ENCODE results near the gene BMPR1B.

The BMPR1B gene

DNA sequence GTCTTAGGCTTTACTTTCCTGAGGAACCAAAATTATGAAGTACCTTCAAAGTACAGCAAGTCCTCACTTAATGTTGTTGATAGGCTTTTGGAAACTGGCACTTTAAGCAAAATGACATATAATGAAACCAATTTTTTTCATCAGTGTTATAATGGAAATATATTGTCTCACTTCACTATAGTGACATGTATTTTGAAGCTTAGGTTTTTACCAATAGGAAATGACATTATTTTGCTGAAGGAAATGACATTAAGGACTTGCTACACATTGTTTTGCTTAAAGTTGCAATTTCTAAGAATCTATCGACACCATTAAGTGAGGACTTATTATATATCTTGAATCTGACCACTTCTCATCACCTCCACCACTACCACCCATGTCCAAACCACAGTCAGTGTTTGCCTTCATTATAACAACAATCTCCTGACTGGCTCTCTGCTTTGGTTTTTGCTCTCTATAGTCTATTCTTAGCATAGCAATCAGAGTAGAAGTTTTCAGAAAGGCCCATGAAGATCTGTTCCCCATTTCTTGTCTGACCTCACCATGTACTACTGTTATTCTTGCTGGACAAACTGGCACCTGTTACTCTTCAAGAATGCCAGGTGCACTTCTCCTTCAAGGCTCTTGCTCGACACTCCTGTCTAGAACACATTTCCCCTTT, 311.2 kb downstream of the BMPR1B start:
- peaks cover 0 to 8% of the 10 kb centered on the region in 2 donors for H3K4me1 ChIP-seq (ENCODE audit: control insufficient read depth in 1 of 2, insufficient read depth in 2 of 2, low read length in 2 of 2)
- H3K9me3 ChIP-seq (ENCODE audit: control insufficient read depth in 1 of 2, low read length in 2 of 2), result no peaks in the 10 kb centered on the region
- no peak overlapping the region for H3K27ac ChIP-seq (ENCODE audit: low read length)
- no peak overlapping the region for H3K4me3 ChIP-seq (ENCODE audit: low read depth in 1 of 2, low read length in 2 of 2)
- no peaks in the 10 kb centered on the region for H3K27me3 ChIP-seq (ENCODE audit: low read depth, low read length)
- H3K36me3 ChIP-seq (ENCODE audit: control insufficient read depth in 1 of 2, insufficient read depth in 2 of 2, low read length in 2 of 2), result no peaks in the 10 kb centered on the region

DNA sequence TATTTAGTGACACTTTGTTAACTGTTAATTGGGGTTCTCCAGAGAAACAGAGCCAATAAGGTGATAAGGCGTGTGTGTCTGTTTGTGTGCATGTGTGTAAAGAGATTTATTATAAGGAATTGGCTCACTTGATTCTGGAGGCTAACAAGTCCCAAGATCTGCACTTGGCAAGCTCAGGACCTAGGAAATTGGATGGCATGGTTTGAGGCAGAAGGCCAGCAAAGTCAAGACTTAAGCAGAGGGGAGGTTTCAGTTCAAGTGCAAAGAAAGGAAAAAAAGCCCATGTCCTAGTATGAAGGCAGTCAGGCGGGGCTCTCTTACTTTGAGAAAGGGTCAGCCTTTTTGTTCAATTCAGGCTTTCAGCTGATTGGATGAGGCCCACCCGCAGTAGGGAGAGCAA, 314.1 kb downstream of the BMPR1B start:
- Histone ChIP-seq H3K27ac (ENCODE audit: low read length) (no peak overlapping the region), H3K4me3 (ENCODE audit: low read depth in 1 of 2, low read length in 2 of 2) (no peak overlapping the region)

GRCh38 chr4:95073646-95074045, 315.9 kb downstream of the BMPR1B start:
- no peaks in the 10 kb centered on the region for H3K9me3 ChIP-seq (ENCODE audit: control insufficient read depth in 1 of 2, low read length in 2 of 2)
- no peak overlapping the region for H3K27ac ChIP-seq (ENCODE audit: low read length)
- H3K4me1 ChIP-seq (ENCODE audit: control insufficient read depth in 1 of 2, insufficient read depth in 2 of 2, low read length in 2 of 2), result no peaks in the 10 kb centered on the region
- H3K36me3 ChIP-seq (ENCODE audit: control insufficient read depth in 1 of 2, insufficient read depth in 2 of 2, low read length in 2 of 2), result no peaks in the 10 kb centered on the region
- no peak overlapping the region for H3K4me3 ChIP-seq (ENCODE audit: low read depth in 1 of 2, low read length in 2 of 2)
- no peaks in the 10 kb centered on the region for H3K27me3 ChIP-seq (ENCODE audit: low read depth, low read length)

More for the DNA sequence above, 314.1 kb downstream of the BMPR1B start:
- no peaks in the 10 kb centered on the region for H3K4me1 ChIP-seq (ENCODE audit: control insufficient read depth in 1 of 2, insufficient read depth in 2 of 2, low read length in 2 of 2)
- no peaks in the 10 kb centered on the region for H3K27me3 ChIP-seq (ENCODE audit: low read depth, low read length)
- no peaks in the 10 kb centered on the region for H3K9me3 ChIP-seq (ENCODE audit: control insufficient read depth in 1 of 2, low read length in 2 of 2)
- H3K36me3 ChIP-seq (ENCODE audit: control insufficient read depth in 1 of 2, insufficient read depth in 2 of 2, low read length in 2 of 2), result no peaks in the 10 kb centered on the region

DNA sequence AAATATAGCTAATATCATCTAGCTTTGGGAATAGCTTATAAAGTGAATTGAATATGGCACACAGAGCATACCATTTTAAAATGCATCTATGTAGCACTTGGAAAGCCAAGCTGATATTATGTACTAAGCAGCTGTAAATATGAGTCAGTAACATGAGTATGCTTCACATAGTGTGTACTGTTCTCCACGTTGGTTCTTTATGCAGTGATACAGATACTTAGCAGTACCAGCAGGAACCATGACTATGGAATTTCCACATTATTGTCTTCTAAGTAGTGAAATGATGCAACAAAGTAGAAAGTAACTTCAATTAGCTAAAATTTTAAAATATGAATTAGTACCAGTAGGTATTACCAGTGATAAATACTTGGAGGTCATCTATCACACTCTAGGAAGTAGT, 320.1 kb downstream of the BMPR1B start:
- no peak overlapping the region for H3K4me3 ChIP-seq (ENCODE audit: low read depth in 1 of 2, low read length in 2 of 2)
- H3K27ac ChIP-seq (ENCODE audit: low read length), result no peak overlapping the region
- H3K27me3 ChIP-seq (ENCODE audit: low read depth, low read length), result no peaks in the 10 kb centered on the region
- H3K4me1 ChIP-seq (ENCODE audit: control insufficient read depth in 1 of 2, insufficient read depth in 2 of 2, low read length in 2 of 2), result no peaks in the 10 kb centered on the region
- no peaks in the 10 kb centered on the region for H3K9me3 ChIP-seq (ENCODE audit: control insufficient read depth in 1 of 2, low read length in 2 of 2)
- H3K36me3 ChIP-seq (ENCODE audit: control insufficient read depth in 1 of 2, insufficient read depth in 2 of 2, low read length in 2 of 2), result no peaks in the 10 kb centered on the region

- H3K4me3 ChIP-seq (ENCODE audit: low read depth in 1 of 2, low read length in 2 of 2), result no peak overlapping the region
- no peaks in the 10 kb centered on the region for H3K36me3 ChIP-seq (ENCODE audit: control insufficient read depth in 1 of 2, insufficient read depth in 2 of 2, low read length in 2 of 2)
- no peaks in the 10 kb centered on the region for H3K9me3 ChIP-seq (ENCODE audit: control insufficient read depth in 1 of 2, low read length in 2 of 2)
- H3K27ac ChIP-seq (ENCODE audit: low read length), result no peak overlapping the region
- no peaks in the 10 kb centered on the region for H3K27me3 ChIP-seq (ENCODE audit: low read depth, low read length)
- H3K4me1 ChIP-seq (ENCODE audit: control insufficient read depth in 1 of 2, insufficient read depth in 2 of 2, low read length in 2 of 2), result no peaks in the 10 kb centered on the region
These were observed 323.2 kb downstream of the BMPR1B start for GRCh38 chr4:95080969-95081368.

DNA sequence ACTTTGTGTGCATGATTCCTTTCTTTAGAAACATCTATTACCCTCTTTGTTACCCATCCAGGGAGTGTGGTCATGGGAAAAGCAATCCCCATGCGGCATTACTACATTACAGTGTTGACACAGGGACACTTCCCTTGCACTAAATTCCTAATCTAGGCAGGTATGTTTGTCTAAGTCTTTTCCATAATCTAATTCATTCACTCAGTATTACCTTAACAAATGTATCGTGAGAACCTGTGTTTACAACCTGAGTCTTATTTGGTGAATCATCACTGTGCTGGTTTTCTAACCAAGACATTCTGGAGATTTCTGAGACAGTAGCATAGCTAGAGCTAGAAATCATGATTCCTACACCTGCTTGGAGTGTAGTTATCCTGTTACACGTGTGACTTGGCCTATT, 326.8 kb downstream of the BMPR1B start:
- Histone ChIP-seq H3K36me3 (ENCODE audit: control insufficient read depth in 1 of 2, insufficient read depth in 2 of 2, low read length in 2 of 2) (no peaks in the 10 kb centered on the region), H3K9me3 (ENCODE audit: control insufficient read depth in 1 of 2, low read length in 2 of 2) (no peaks in the 10 kb centered on the region), H3K4me1 (ENCODE audit: control insufficient read depth in 1 of 2, insufficient read depth in 2 of 2, low read length in 2 of 2) (no peaks in the 10 kb centered on the region), H3K27me3 (ENCODE audit: low read depth, low read length) (no peaks in the 10 kb centered on the region), H3K4me3 (ENCODE audit: low read depth in 1 of 2, low read length in 2 of 2) (no peak overlapping the region), H3K27ac (ENCODE audit: low read length) (no peak overlapping the region)

DNA sequence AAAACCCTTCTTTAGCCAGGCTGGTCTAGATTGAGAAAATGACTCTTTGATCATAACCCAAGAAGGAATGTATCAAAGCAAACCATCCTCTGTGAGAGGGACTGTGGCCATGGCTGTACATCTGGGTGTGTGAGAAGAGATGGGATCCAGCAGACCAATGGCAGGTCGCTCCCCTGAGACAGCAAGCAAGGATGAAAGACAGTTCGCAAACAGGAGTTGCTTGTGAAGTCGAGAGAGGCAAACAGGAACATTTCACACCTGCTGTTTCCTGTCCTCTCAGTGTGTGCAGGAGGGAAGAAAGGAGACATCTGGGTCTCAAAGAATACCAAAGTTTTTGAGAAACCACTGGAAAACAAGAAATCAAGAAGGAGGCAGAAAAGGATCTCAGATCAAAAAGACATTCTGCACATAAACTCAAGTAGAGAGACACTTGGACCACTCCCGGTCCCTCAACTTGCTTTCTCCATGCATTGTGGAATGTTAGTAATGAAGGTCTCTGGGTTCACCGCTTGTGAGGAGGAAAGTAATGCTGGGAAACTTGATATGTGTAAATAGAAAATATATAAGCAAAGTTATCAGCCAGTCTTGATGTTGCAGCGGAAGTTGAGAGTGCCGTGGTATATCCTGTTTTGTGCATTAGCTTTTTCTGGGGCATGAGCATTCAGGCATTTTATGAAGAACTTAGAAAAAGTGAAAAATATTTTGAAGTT, 327.5 kb downstream of the BMPR1B start:
- no peaks in the 10 kb centered on the region for H3K27me3 ChIP-seq (ENCODE audit: low read depth, low read length)
- no peaks in the 10 kb centered on the region for H3K36me3 ChIP-seq (ENCODE audit: control insufficient read depth in 1 of 2, insufficient read depth in 2 of 2, low read length in 2 of 2)
- no peak overlapping the region for H3K4me3 ChIP-seq (ENCODE audit: low read depth in 1 of 2, low read length in 2 of 2)
- H3K9me3 ChIP-seq (ENCODE audit: control insufficient read depth in 1 of 2, low read length in 2 of 2), result no peaks in the 10 kb centered on the region
- no peak overlapping the region for H3K27ac ChIP-seq (ENCODE audit: low read length)
- H3K4me1 ChIP-seq (ENCODE audit: control insufficient read depth in 1 of 2, insufficient read depth in 2 of 2, low read length in 2 of 2), result no peaks in the 10 kb centered on the region

GRCh38 chr4:95086551-95086950, 328.8 kb downstream of the BMPR1B start:
- H3K4me1 ChIP-seq (ENCODE audit: control insufficient read depth in 1 of 2, insufficient read depth in 2 of 2, low read length in 2 of 2), result no peaks in the 10 kb centered on the region
- H3K9me3 ChIP-seq (ENCODE audit: control insufficient read depth in 1 of 2, low read length in 2 of 2), result no peaks in the 10 kb centered on the region
- no peak overlapping the region for H3K4me3 ChIP-seq (ENCODE audit: low read depth in 1 of 2, low read length in 2 of 2)
- no peaks in the 10 kb centered on the region for H3K27me3 ChIP-seq (ENCODE audit: low read depth, low read length)
- no peaks in the 10 kb centered on the region for H3K36me3 ChIP-seq (ENCODE audit: control insufficient read depth in 1 of 2, insufficient read depth in 2 of 2, low read length in 2 of 2)
- no peak overlapping the region for H3K27ac ChIP-seq (ENCODE audit: low read length)

DNA sequence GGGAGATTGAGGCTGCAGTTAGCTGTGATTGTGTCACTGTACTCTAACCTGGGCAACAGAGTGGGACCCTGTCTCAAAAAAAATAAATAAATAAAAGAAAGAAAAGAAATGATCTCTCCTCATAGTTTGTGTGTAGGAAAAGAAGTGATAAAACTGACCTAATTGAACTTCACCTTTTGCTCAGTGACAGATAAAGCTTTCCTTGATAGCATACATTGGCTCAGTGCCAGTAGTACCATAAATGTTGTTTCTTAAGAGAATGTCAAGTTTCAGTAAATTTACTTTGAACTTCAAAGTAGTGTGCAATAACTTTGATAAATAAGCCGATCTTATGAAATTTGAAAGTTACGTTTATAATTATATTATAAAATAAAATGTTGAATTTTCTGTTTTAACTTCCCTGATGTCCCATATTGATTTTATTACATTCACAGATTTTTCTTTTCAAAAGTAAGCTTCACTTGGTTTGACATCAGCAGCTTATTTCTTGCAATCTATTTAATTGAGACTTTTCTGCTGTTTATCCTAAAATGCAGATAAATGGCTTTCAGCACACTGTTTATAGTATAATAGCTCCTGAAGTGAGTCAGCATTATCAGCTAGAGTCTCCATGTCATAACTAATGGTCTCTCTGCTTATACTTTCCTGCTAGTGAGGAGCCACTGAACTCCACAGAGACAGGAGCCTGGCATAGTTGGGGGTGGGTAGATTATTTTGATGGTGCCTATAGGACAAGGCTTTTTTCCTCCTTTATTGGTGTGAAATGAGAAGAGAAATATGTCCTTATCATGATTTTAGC, 330.1 kb downstream of the BMPR1B start:
- Histone ChIP-seq H3K4me1 (ENCODE audit: control insufficient read depth in 1 of 2, insufficient read depth in 2 of 2, low read length in 2 of 2) (no peaks in the 10 kb centered on the region), H3K4me3 (ENCODE audit: low read depth in 1 of 2, low read length in 2 of 2) (no peak overlapping the region), H3K9me3 (ENCODE audit: control insufficient read depth in 1 of 2, low read length in 2 of 2) (no peaks in the 10 kb centered on the region), H3K27me3 (ENCODE audit: low read depth, low read length) (no peaks in the 10 kb centered on the region), H3K27ac (ENCODE audit: low read length) (no peak overlapping the region), H3K36me3 (ENCODE audit: control insufficient read depth in 1 of 2, insufficient read depth in 2 of 2, low read length in 2 of 2) (no peaks in the 10 kb centered on the region)

GRCh38 chr4:95091272-95091671, 333.5 kb downstream of the BMPR1B start:
- Histone ChIP-seq H3K4me3 (ENCODE audit: low read depth in 1 of 2, low read length in 2 of 2) (no peak overlapping the region), H3K27me3 (ENCODE audit: low read depth, low read length) (no peaks in the 10 kb centered on the region), H3K36me3 (ENCODE audit: control insufficient read depth in 1 of 2, insufficient read depth in 2 of 2, low read length in 2 of 2) (no peaks in the 10 kb centered on the region), H3K27ac (ENCODE audit: low read length) (no peak overlapping the region), H3K9me3 (ENCODE audit: control insufficient read depth in 1 of 2, low read length in 2 of 2) (no peaks in the 10 kb centered on the region), H3K4me1 (ENCODE audit: control insufficient read depth in 1 of 2, insufficient read depth in 2 of 2, low read length in 2 of 2) (no peaks in the 10 kb centered on the region)

DNA sequence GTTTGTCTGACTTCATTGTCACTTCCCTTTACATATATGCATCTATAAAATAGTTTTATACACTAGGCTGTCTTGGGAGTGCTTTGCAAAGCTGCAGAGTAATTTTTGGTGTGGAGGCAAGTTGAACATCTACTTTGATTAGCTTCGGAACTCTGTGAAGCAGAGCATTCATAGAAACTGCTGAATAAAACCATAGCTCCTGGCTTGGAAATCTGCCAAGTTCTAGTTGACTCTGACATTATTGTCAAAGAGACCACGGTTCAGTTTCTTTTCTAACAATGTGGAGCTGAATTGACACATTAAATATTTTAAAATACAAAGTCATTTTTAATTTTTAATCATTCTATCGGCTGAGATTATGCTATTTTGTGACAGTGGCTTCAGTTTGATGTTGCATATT, 335.0 kb downstream of the BMPR1B start:
- Histone ChIP-seq H3K36me3 (ENCODE audit: control insufficient read depth in 1 of 2, insufficient read depth in 2 of 2, low read length in 2 of 2) (no peaks in the 10 kb centered on the region), H3K9me3 (ENCODE audit: control insufficient read depth in 1 of 2, low read length in 2 of 2) (no peaks in the 10 kb centered on the region), H3K27ac (ENCODE audit: low read length) (no peak overlapping the region), H3K4me1 (ENCODE audit: control insufficient read depth in 1 of 2, insufficient read depth in 2 of 2, low read length in 2 of 2) (no peaks in the 10 kb centered on the region), H3K27me3 (ENCODE audit: low read depth, low read length) (no peaks in the 10 kb centered on the region), H3K4me3 (ENCODE audit: low read depth in 1 of 2, low read length in 2 of 2) (no peak overlapping the region)
